IPS-NIHi11 (cell line): ENCODE measurements around the gene CCDC85C.
"Not testable (repeated sequence)": the region's sequence is repeated elsewhere in the genome, so short reads cannot be mapped to it uniquely, and the experiment has no call there.

ENCODE experiments used
- DNase-seq: peaks from one replicate; pipeline ENCODE4 v3.0.0; 2012; ENCODE audit warnings: mixed read lengths, low spot score

CCDC85C gene

DNA sequence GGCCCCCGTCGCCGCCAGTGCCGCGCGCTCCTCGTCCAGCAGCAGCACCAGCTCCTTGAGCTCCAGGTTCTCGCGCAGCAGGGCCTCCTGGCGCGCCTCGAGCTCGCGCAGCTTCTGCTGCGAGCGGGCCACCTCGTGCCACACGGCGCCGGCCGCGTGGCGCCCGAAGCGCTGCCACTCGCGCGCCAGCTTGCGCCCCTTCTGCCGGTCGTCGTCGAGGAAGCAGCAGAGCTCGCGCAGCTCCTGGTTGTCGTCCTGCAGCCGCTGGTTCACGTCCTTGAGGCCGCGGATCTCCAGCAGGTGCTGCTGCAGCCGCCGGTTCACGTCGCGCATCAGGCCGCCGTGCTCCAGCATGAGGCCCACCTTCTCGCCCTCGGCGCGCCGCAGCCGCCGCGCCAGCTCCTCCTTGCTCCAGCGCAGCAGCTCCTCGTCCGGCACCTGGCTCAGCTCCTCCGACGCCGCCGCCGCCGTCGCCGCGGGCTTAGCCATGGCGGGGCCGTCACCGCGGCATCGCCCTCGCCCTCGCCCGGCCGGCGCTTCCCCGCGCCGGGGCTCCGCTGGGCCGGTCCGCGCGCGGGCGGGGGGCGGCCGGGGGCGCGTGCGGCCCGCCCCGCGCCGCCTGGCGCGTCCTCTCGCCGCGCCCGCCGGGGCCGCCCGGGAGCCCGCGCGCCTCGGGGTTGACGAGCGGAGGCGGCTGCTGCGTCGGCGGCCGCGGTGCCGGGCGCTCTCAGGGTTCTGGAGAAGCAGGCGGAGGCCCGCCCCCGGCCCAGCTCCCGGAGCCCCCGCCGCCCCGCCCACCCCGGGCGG, at the start of gene CCDC85C:
TSS of gene CCDC85C (minus strand) at position 737 of the 807 bp plus-strand sequence. CDS start at position 489, 248 bp downstream.
- peak; percentile 99 for DNase-seq

DNA sequence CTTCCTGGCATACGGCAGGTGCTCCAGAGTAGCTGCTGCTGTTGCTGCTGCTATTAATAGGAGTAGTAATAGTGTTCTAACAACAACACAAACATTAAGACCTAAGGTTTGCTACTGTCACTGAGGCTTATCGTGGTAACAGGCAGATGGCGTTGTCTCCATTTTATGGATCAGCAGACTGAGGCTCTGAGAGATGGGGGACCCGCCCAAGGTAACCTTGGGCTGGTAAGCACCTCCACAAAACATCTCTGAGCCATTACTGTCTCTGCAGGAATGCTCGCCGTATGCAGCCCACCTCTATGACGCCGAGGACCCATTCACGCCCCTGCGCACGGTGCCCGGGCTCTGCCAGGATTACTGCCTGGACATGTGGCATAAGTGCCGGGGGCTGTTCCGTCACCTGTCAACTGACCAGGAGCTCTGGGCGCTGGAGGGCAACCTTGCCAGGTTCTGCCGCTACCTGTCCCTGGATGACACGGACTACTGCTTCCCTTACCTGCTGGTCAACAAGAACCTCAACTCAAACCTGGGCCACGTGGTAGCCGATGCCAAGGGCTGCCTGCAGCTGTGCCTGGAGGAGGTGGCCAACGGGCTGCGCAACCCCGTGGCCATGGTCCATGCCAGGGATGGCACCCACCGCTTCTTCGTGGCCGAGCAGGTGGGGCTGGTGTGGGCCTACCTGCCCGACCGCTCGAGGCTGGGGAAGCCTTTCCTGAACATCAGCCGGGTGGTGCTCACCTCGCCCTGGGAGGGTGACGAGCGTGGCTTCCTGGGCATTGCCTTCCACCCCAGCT, 48.1 kb upstream of the CCDC85C start:
- DNase-seq: no peak

DNA sequence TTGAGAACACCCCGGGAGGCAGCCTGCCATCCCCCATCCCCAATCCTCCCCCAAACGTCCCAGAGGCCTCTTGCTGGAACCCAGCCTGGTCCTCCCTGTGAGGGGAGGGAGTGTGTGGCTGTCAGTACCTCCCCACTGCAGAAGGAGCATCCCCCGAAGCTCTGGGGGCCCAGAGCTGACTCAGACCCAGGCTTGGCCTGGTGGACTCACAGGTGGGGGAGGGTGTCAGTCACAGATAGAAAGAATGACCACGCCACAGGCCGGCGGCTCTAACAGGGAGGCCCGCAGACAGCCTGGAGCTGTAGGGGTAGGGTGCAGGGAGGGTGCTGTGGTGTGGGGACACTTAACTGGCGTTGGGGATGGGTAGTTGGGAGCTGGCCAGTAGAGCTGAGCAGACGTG, 46.2 kb upstream of the CCDC85C start:
- DNase-seq: no peak

DNA sequence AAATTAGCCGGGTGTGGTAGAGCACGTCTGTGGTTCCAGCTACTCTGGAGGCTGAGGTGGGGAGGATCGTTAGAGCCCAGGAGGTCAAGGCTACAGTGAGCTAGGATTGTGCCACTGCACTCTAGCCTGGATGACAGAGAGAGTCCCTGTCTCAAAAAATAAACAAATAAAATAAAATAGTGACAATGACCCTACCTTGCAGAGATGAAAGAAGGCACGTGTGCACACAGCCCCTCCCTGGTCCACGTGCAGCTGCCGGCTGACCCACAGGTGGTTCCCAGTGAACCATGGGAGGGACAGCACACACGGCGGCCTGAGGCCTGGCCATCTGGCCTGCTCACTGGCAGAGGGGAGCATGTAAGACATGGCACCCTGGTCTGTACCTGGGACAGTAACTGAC, 45.6 kb upstream of the CCDC85C start:
- DNase-seq: no peak

DNA sequence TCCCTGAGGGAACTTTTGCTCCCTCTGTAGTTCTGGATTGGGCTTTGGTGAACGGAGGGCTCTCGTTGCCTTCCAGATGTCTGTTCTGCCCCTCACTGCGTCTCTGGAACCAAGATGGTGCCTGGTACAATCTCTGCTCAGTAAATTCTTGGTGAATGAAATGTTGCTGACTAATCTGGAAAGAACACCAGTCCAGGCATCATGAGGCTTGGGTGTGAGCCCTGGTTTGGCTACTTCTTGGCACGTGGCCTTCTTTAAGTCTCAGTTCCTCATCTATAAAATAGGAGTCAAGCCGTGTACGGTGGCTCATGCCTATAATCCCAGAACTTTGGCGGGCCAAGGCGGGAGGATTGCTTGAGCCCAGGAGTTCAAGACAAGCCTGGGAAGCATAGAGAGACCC, 45.2 kb upstream of the CCDC85C start:
- DNase-seq: no peak

DNA sequence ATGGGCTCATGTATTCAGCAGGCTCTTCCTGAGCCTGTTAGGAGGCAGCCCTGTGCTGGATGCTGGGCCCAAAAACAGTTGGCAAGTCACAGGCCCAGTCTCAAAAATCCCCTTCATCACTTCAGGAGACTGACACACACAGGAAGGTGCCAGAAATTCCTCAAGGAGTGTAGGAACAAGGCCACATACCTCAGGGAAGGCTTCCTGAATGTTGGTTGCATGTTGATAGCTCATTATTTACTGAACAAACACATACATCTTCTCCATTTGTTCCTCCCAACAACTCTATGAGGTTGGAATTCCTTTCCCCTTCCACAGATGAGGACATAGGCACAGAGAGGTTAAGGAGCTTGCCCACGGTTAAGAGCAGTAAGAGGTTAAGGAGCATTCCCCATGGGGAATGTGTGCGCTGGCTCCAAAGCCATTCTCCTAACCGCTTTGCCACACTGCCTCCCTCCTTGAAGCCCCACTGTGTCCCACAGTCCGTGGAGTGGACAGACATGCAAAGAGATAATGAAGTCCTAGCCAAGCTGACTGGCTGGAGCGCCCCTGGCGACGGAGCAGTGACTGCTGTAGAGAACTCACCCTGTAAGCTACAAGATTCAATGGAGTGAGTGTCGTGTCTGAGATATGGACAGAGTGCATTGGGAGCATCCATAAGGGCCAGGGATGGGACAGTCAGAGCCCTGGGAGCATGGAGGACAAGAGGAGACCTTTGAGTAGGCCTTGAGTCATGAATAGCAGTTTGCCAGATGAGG, 44.2 kb upstream of the CCDC85C start:
- DNase-seq: no peak

DNA sequence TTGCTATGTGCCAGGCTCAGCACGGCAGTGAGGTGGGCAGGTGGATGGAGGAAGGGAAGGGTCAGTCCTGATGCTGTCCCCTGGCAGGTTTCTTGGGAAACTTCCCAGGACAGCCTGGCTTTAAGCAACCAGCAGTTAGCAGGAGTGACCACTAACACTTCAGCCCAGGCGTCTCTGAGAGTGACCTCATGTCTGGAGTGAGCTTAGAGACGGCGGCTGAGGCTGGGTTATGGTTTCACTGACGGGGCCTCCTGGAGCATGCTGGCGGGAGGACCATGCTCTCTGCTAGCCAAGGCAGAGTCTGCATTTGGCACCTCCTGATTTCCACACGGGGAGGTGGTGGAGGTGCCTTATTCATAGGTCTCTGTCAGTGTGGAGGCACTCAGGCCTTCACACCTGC, 43.4 kb upstream of the CCDC85C start:
- DNase-seq: no peak

DNA sequence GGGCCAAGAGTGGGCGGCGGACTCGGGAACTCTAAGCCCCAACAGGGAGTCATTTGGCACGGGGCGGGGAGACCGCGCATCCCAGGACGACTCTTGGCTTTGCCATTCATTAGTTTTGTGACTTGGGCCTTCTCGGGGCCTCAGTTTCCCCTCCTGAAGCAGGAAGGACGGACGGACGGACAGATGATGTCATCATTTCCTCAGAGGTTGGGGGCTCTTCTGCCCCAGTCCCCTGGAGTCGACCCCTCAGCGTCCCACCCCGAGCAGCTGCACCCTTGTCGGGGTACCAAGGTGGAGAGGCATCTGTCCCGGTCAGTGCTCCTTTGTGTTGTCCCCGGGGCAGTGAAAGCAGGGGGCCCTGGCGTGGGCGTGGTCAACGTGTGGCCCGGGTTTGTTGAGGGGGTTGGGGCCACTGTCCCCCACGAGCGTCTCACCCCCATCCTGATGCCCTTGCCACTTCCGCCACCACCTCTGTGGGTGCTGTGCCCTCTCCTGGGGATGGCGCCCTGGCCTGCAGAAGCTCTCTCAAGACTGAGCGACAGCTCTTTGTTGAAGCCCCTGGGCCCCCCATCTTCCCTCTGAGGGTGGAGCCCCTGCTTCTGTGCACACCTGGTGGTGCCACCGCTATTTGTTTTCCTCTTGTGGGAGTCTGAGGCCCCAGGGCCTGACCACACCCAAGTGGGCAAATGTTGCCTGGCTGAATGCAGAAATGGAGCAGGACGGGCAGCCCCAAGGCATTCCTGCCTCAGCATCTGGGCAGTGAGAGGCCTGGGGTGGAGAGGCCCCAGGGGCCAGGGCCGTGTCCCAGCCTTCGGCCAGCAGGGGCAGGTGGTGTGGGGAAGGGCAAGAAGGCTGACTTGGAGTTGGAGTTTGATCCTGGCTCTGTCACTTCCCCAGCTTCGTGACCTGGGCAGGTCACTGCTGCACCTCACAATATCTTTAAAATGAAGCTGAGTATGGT, 41.8 kb upstream of the CCDC85C start:
- no peak for DNase-seq

DNA sequence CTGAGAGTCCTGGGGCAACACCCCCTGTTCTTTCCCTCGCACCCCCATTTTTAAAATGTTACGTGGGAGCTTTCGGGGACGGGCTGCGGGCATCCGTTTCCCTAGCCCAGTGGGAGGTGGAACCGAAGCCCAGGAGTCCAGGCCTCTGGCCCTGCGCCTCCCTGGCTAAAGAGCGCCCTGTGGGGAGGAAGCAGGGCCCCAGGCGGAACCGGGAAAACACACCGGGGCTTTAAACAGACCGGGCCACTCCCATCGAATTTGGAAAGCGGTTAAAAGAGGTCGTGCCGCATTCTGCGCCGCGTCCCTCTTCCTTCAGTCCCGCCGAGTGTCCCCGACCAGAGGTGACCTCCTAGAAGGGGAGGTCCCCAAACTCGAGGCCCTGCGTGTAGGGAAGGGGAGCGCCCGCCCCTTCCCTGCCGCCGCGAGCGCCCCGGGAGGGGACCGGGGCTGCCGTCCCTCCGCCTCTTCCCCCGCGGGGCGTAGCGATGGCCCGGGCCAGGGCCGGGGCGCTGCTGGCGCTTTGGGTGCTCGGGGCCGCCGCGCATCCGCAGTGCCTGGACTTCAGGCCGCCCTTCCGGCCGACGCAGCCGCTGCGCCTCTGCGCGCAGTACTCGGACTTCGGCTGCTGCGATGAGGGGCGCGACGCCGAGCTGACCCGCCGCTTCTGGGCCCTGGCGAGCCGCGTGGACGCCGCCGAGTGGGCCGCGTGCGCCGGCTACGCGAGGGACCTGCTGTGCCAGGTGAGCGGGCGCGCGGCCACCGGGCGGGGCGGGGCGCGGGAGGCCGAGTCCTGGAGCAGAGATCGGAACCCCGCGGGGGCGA, 40.9 kb upstream of the CCDC85C start, which contains the start of gene HHIPL1:
TSS of gene HHIPL1 (plus strand) at position 407 of the 822 bp plus-strand sequence. CDS start at position 486, 79 bp downstream.
- DNase-seq: peak; percentile 79

DNA sequence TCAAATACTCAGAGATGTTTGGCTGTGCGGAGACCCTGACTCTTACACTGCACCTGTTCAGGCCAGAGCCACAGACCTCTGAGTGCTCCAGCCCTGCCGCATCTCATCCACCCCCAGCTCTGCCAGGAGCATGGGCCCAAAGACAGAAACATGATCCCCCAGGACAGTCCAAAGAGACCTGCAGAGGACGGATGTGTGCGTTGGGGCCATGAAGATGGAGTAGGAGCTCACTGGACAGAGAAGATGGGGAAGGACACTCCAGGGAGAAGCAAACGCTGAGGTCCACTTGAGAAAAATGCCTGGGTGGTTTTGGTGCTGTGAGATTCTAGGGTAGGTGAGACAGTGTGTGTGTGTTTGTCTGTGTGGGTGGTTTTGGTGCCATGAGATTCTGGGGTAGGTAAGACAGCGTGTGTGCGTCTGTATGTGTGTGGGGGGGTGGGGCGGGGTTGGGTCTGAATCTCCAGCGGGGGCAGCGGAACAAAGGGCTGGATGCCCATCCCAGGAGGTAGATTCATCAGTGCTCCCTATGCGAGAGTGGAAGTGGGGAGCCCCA, 40.1 kb upstream of the CCDC85C start:
- no peak for DNase-seq

DNA sequence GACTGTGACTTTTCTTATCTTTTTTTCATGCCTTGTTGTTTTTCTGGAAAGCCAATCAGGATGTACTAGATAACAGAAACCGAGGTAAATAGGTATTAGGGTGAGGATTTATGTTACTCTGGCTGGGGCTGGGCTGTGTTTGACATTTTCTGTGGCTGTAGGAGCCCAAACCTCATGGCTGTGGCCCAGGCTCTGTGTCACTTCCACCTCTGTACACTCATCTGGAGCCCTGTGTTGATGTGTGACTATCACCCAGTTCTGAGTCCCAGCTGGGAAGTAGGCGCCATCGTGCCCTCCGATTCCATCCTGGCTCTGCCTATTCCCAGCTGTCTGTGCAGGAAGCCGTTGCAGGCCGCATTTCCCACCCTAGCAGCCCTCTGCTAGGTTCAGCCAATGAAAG, 39.3 kb upstream of the CCDC85C start:
- DNase-seq: no peak

DNA sequence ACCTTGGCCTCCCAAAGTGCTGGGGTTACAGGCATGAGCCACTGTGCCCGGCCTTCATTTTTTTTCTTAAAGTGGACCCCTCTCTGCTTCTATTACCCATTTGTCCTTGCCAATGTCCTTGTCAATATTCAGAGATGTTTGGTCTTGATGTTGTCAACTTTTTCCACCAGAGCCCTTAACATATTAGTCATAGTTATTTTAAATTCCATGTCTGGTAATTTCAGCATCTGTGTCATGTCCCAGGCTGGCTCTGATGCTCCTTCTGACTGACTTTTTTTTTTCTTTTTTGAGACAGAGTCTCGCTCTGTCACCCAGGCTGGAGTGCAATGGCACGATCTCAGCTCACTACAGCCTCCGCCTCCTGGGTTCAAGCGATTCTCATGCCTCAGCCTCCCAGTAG, 38.8 kb upstream of the CCDC85C start:
- not testable (repeated sequence) for DNase-seq

DNA sequence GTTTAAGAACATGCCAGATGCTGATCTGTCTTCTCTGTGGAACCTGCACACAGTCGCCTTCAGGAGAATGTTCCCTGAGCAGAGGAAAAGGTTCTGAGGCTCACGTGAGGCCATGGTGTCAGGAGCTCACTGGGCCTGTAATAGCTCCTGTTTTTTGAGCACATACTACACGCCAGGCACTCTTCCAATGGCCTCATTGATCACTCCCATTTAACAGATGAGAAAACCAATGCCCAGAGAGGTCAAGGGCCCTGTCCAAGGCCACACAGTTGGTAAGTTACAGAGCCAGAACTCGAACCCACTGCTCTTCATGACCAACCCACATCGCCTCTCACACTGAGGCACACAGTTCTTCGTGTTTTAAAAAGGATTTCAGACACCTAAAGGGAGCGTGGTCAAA, 33.6 kb upstream of the CCDC85C start:
- no peak for DNase-seq

DNA sequence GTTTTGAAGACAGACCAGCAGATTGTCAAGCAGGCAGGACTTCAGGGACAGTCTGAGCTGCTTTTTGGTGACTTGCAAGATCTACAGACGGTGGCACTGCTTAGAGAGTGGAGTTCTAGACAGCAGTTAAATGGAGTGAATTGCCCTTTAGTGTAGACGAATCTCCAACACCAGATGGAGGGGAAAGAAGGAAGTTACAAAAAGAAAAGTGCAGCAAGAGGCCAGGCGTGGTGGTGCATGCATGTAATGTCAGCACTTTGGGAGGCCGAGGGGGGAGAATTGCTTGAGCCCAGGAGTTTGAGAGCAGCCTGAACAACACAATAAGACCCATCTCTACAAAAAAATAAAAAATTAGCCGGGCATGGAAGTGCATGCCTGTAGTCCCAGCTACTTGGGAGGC, 32.5 kb upstream of the CCDC85C start:
- DNase-seq: no peak

DNA sequence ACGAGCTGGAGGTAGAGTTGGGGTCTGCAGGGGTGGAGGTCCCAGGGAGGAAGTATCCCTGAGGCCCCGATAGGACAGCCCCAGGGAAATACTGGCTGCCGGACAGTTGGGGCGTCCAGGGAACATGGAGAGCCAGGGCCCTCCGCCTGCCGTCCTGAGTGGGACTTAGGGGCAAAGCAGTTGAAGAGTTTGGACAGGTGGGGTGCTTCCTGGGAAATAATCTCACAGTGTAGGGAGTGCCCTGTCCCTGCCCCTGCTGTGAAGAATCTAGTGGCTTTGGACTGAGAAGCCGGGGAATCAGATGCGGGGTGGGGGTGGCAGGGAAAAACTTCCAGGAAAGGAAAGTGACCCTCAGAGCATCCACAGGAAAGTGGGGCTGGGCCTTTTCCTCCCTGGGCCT, 31.1 kb upstream of the CCDC85C start:
- DNase-seq: no peak

DNA sequence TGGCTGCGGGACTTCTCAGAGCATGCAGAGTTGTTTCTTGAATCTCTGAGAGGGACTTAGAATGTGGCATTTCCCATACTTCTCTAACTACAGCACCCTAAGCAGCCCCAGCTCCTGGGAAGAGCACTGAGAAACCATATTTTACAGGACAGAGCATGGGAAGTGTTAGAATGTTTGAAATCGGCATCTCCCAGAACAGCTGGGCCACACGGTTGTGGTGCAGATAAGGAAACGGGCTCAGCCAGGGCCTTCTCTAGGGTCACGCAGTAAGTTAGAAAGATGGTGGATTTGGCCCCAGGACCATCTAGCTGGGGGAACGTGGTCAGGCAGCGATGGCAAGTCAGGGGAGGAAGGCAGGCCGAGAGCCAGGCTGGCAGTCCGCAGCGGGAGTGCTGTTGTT, 30.4 kb upstream of the CCDC85C start:
- no peak for DNase-seq

DNA sequence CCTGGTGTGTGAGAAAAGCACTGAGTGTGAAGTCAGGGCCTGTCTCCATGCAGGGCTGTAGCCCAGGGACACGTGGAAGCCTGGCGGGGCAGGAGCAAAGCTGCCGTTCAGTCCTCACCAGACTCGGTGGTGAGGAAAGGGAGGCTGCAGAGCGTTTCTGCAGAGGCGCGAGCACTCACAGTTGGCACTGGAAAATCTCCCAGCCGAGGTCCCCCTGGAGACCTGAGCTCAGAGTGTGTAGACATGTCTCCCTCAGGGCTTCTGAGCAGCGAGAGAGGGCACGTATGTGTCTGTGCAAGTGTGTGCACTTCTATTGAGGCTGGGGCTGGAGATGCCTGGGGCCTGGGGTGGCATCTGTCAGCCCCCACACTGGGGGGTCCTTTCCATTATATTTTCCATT, 29.9 kb upstream of the CCDC85C start:
- no peak for DNase-seq

DNA sequence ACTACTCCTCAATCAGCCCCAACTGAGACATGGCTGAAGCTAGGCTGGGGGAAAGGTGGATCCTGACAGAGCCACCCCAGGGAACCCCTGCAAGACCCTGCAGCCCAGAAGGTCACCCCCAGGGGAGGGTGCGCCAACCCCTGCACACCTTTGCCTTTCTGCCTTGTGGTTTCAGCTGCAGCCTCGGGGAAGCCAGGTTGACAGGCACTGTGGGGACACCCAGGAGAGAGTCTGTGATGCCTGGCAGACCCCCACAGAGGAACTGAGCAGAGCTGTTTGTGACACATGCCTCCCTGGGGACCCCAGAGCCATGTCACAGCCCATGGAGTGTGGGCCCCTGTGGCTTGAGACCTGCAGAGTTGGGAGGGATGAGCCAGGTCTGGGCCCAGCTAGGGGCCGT, 29.1 kb upstream of the CCDC85C start:
- no peak for DNase-seq

DNA sequence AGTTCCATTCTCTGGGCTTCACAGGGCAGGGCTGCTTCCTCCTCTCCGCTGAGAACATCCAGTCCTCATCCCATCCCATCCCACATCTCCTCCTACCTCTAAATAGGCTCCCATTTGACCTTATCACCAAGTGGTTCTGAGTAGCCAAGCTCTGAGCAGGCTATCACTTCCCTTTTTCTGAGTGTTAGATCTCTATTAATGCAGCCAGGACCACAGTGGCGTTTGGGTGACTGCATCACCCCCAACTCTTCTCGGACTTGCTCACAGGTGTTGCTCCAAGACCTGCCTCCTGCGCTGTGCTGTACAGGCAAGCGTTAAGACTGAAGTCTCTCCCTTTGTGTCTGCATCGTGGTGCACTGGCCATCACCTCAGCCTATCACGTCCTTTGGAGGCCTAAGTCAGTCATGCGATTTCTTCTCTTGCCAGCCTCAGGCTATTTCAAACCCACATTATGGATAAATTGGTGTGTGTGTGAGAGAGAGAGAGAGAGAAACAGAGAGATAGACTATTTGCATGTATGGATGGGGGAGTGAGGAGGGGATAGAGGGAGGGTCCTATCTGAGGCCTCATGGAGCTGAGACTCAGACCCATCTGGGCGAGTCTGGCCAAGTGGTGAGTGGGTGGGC, 28.5 kb upstream of the CCDC85C start:
- no peak for DNase-seq

DNA sequence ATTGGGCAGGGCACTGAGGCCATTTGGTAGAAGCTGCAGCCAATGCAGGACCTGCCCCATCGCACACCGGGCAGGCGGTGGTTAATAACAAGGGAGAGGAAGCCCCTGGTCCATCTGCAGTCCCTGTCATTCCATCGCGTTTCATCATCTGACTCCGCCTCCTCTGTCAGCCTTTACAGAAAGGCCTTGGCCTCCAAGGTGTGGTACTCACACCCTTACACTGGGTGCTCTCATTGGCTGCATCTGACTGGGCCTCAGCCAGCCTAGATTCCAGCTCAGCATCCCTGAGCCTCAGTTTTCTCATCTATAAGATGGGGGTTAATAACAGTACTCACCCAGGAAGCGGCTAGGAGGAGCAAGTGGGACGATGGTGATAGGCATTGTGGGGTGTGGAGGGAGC, 26.2 kb upstream of the CCDC85C start:
- DNase-seq: peak; percentile 57
